Gastrocnemius medialis (tissue), 4 donors: Measurements from ENCODE around the gene APEX2.

Experiments
- POLR2A ChIP-seq, 2 donors: fragments of 450-650 bp; IDR thresholded peaks; one replicate each; pipeline ENCODE4 v1.6.1; 2017; ENCODE audit warnings: antibody characterized with exemption in 2 of 2, mild to moderate bottlenecking in 2 of 2, moderate library complexity in 2 of 2
- TF ChIP-seq, protein P1 (sequence below), 5 experiments: fragments of 450-650 bp in 3 of 5; fragments of 200-600 bp in 2 of 5; sonication (generic) in 2 of 5; IDR thresholded peaks in 4 of 5; conservative IDR thresholded peaks in 1 of 5; 1 replicate in 4 of 5; 2 replicates in 1 of 5; pipeline ENCODE4 v1.5.1; 2016 to 2019; ENCODE audit warnings: antibody characterized with exemption in 5 of 5, mild to moderate bottlenecking in 3 of 5, moderate library complexity in 3 of 5

DNA sequence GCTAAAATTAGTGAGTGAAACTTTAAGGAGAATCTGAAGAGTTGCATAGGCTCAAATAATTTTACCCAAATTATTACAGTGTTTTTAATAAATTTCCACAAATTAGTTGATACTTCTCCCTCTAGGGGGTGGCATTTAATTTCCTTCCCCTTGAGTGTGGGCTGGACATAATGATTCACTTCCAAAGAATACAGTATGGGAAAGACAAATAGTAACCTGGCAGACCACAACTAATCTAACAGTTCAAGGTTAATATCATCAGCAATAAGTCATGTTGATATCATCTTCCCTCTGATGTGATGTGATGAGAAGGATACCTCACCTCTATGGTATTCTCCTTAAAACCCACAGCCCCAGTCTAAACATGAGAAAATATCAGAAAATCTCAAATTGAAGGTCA lies 21.7 kb upstream of the APEX2 start:
- TF ChIP-seq, protein P1, sequence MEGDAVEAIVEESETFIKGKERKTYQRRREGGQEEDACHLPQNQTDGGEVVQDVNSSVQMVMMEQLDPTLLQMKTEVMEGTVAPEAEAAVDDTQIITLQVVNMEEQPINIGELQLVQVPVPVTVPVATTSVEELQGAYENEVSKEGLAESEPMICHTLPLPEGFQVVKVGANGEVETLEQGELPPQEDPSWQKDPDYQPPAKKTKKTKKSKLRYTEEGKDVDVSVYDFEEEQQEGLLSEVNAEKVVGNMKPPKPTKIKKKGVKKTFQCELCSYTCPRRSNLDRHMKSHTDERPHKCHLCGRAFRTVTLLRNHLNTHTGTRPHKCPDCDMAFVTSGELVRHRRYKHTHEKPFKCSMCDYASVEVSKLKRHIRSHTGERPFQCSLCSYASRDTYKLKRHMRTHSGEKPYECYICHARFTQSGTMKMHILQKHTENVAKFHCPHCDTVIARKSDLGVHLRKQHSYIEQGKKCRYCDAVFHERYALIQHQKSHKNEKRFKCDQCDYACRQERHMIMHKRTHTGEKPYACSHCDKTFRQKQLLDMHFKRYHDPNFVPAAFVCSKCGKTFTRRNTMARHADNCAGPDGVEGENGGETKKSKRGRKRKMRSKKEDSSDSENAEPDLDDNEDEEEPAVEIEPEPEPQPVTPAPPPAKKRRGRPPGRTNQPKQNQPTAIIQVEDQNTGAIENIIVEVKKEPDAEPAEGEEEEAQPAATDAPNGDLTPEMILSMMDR (IDR thresholded peaks at IDR 0.05 in 4 of 5, conservative IDR thresholded peaks at IDR 0.05 in 1 of 5): no peak
- no peak for TF ChIP-seq POLR2A (IDR thresholded peaks at IDR 0.05)
